ENCODE data around the gene SAXO2.
"Not testable (repeated sequence)": the region's sequence is repeated elsewhere in the genome, so short reads cannot be mapped to it uniquely, and the experiment has no call there.

- TF ChIP-seq, protein P1, sequence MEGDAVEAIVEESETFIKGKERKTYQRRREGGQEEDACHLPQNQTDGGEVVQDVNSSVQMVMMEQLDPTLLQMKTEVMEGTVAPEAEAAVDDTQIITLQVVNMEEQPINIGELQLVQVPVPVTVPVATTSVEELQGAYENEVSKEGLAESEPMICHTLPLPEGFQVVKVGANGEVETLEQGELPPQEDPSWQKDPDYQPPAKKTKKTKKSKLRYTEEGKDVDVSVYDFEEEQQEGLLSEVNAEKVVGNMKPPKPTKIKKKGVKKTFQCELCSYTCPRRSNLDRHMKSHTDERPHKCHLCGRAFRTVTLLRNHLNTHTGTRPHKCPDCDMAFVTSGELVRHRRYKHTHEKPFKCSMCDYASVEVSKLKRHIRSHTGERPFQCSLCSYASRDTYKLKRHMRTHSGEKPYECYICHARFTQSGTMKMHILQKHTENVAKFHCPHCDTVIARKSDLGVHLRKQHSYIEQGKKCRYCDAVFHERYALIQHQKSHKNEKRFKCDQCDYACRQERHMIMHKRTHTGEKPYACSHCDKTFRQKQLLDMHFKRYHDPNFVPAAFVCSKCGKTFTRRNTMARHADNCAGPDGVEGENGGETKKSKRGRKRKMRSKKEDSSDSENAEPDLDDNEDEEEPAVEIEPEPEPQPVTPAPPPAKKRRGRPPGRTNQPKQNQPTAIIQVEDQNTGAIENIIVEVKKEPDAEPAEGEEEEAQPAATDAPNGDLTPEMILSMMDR (IDR thresholded peaks at IDR 0.05) = not testable (repeated sequence)
- not testable (repeated sequence) for TF ChIP-seq POLR2A (IDR thresholded peaks at IDR 0.05)
Observed at GRCh38 chr15:82216092-82216491, 46.5 kb upstream of the SAXO2 start.

All from lower leg skin (tissue), 3 donors.